D721Med (cell line): ENCODE results near the gene ADCY5.

Experiments
- DNase-seq: peaks from one replicate; pipeline ENCODE4 v3.0.0; 2011; ENCODE audit warnings: low spot score; ENCODE audit not compliant: insufficient read length
- FAIRE-seq: peaks from 2 replicates; lab custom pipeline; 2011; peaks lifted over from hg19 to GRCh38; lab: Jason Lieb, UNC
- CTCF ChIP-seq: IDR thresholded peaks from 2 replicates; pipeline ENCODE4 v1.5.1; 2012; ENCODE audit warnings: mild to moderate bottlenecking, control low read depth; ENCODE audit not compliant: insufficient read depth; ENCODE audit errors: missing control alignments

ADCY5 gene

GRCh38 chr3:123341871-123342630, 106.8 kb downstream of the ADCY5 start:
- FAIRE-seq (no peak), DNase-seq (no peak)
- TF ChIP-seq CTCF, result peak; percentile 25

DNA sequence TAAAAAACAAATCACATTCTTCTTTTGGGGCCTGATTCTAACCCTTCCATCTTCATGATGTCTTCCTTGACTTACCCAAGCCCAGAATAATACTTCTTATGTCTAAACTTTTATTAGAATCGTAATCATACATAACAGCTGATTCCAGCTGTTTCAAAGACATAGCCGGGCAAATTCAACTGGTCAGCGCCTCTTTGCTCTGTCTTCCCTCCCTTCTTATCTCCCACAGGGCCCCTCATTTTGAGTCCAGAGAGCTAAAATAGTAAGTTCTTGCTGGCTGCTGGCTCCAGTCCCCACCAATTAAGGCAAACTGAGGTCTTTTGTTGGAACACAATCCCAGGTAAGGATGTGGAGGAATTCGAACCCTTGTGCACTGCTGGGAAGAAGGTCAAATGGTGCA, 108.6 kb downstream of the ADCY5 start:
- FAIRE-seq (no peak), DNase-seq (no peak)
- no peak for TF ChIP-seq CTCF

DNA sequence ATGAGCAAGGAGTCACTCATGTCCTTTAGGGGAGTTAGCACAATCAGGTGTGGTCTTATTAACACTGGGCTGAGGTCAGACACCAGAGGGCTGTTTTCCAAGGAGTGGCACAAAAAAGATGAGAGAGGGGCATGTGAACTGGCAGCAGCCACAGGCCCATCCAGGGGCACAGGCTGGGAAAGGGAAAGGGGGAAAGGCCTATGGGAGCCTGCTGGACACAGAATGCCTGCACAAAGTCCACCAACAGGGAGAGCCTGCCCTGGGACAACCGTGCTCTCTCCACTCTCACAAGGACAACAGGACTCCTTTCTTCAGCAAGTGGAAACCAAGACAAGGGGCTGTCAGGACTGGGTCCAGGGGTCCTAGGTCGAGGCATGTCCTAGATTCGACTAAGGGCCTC, 109.6 kb downstream of the ADCY5 start:
- no peak for DNase-seq
- no peak for TF ChIP-seq CTCF
- no peak for FAIRE-seq

DNA sequence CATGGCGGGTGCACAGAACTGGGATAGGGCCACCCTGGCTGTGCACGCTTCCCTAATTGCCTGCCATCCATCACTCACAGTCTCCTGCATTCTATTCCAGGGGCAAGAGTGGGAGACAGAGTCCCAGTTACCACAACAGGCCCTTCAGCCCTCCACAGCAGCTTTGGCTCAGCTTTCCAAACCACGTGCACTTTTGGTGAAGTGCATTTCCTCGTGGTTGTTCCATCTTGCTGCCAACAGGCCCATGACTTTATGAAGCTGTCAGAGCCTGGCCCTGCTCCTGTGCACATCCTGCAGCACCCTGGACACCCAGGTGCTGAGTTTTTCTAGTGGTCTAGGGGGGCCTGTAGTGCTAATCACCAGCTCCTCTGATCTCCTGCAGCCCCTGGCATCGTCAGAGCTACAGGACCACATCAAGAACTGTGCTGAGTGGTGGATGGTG, 110.2 kb downstream of the ADCY5 start:
- FAIRE-seq (no peak), DNase-seq (no peak)
- TF ChIP-seq CTCF, result no peak

DNA sequence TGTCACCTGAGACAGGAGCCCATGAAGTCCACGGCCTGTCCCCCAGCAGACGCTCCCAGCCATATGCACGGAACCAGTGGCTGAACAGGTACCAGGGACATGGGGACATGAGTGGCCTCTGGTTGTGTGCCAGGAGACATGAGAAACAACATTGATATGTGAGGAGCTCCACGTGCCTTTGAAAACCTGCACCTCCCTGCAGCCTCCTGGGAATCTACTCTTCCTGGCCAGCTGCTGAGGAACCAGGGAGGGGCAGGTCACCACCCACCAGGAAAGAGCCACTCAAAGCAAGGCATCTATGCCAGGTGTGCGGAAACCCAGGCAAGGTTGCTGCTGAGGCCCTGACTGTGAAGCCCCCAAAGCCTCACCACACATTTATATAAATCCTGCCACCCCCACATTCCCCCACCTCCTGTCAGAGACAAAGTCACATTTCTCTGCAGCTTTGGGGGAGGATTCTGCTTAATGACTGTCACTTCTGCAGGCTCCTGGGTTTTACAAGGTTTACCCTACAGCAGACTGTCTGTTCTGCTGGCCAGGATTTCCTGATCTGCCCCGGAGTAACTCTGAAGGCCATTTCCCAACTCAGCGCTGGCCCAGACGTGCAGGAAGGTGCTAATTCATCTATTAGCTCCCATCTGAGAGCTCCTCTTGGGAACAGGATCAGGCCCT, 110.8 kb downstream of the ADCY5 start:
- DNase-seq (no peak), FAIRE-seq (no peak)
- TF ChIP-seq CTCF, result no peak

- no peak for DNase-seq
- no peak for FAIRE-seq
- TF ChIP-seq CTCF, result no peak
Observed at GRCh38 chr3:123337226-123337625, 111.7 kb downstream of the ADCY5 start.

- no peak for TF ChIP-seq CTCF
- no peak for FAIRE-seq
- DNase-seq, result no peak
Observed at GRCh38 chr3:123336441-123336851, 112.4 kb downstream of the ADCY5 start.
